Measurements from ENCODE around the gene B3GALT6. TPM values are rescaled to one million over a fixed set of nuclear protein-coding genes. Genes with fewer than 3 reads are reported as not detected.

B3GALT6 gene
- total RNA-seq, 1 donor from 2014 or later: 31.9 TPM

DNA sequence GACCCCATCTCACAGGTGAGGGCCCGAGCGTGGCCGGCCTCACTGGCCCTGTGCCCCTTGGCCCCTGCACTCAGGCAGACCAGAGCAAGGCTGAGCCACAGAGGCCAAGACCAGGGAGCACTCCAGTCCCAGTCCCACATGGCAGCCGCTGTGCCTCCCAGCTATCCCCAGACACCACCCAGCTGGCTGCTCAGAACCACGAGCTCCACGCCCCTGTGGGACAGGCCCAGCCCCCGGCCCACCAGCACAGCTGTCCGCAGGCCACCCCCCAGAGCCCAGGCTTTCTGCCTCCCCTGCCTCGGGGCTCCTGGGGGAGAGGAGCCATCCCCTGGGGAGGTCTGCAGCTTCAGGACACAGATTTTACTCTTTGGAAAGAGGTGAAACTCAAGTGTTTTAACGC, 23.6 kb downstream of the B3GALT6 start:
- Mint-ChIP-seq H3K27me3 (no peaks in the 10 kb centered on the region), H3K36me3 (ENCODE audit: insufficient read depth) (peaks cover 22% of the 10 kb centered on the region), H3K4me3 (ENCODE audit: low read depth) (no peak overlapping the region), H3K27ac (no peak overlapping the region), H3K9me3 (ENCODE audit: low read depth) (no peaks in the 10 kb centered on the region), H3K4me1 (ENCODE audit: low read depth) (no peaks in the 10 kb centered on the region)
- TF ChIP-seq, protein P1, sequence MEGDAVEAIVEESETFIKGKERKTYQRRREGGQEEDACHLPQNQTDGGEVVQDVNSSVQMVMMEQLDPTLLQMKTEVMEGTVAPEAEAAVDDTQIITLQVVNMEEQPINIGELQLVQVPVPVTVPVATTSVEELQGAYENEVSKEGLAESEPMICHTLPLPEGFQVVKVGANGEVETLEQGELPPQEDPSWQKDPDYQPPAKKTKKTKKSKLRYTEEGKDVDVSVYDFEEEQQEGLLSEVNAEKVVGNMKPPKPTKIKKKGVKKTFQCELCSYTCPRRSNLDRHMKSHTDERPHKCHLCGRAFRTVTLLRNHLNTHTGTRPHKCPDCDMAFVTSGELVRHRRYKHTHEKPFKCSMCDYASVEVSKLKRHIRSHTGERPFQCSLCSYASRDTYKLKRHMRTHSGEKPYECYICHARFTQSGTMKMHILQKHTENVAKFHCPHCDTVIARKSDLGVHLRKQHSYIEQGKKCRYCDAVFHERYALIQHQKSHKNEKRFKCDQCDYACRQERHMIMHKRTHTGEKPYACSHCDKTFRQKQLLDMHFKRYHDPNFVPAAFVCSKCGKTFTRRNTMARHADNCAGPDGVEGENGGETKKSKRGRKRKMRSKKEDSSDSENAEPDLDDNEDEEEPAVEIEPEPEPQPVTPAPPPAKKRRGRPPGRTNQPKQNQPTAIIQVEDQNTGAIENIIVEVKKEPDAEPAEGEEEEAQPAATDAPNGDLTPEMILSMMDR (IDR thresholded peaks at IDR 0.05; ENCODE audit: unreplicated experiment): no peak
- no peak for DNase-seq (ENCODE audit: low spot score, unreplicated experiment)

DNA sequence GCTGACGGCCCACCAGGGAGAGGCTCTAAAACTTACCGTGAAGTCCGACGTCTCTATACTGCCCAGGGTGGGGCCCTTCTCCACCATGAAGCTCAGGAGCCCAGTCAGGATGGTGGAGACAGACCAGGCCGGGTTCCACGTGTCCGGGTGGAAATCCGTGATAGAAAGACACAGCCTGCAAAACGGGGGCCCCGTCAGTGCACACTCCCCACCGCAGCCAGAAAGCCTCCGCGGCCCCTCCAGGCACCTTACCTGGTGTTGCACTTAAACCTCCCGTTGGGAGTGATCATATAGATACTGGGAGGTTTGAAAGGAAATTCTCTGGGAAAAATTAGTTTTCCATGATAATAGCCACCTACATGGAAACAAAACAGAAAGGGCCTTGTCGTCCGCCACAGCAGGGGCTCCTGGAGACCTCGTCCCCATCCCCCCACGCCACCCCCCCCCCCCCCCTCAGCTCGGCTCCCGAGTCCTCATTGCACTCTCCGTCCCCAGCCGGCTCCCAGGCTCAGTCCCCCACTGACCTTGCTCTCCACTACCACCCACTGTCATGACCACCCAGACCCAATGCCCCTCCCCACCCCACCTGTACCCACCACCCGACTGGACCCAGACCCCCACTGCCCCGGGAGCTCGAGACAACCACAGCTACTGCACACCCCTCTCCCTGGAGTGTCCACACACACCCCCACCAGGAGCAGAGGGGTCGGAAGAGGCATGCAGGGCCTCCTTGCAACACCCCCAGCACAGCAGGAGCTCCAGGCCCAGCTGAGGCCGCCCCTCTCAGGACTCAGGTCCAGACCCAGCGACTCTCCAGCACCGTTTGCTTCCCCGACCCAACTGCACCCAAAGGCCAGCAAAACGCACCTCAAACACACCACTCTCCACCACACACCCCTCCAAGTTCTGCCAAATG, 25.2 kb downstream of the B3GALT6 start:
- H3K36me3 Mint-ChIP-seq (ENCODE audit: insufficient read depth): peaks cover 27% of the 10 kb centered on the region
- DNase-seq (ENCODE audit: low spot score, unreplicated experiment): no peak
- H3K27me3 Mint-ChIP-seq: no peaks in the 10 kb centered on the region
- no peaks in the 10 kb centered on the region for H3K9me3 Mint-ChIP-seq (ENCODE audit: low read depth)
- H3K4me1 Mint-ChIP-seq (ENCODE audit: low read depth): no peaks in the 10 kb centered on the region
- TF ChIP-seq, protein P1 (IDR thresholded peaks at IDR 0.05; ENCODE audit: unreplicated experiment): no peak
- H3K4me3 Mint-ChIP-seq (ENCODE audit: low read depth): no peak overlapping the region
- H3K27ac Mint-ChIP-seq: peak overlapping the region; percentile 56

- DNase-seq (ENCODE audit: low spot score, unreplicated experiment): no peak
- Mint-ChIP-seq H3K27ac (no peak overlapping the region), H3K27me3 (no peaks in the 10 kb centered on the region), H3K36me3 (ENCODE audit: insufficient read depth) (peaks cover 22% of the 10 kb centered on the region), H3K4me1 (ENCODE audit: low read depth) (no peaks in the 10 kb centered on the region), H3K4me3 (ENCODE audit: low read depth) (no peak overlapping the region), H3K9me3 (ENCODE audit: low read depth) (no peaks in the 10 kb centered on the region)
- TF ChIP-seq, protein P1 (IDR thresholded peaks at IDR 0.05; ENCODE audit: unreplicated experiment): no peak
These were observed 27.1 kb downstream of the B3GALT6 start for GRCh38 chr1:1259119-1259488.

- TF ChIP-seq, protein P1 (IDR thresholded peaks at IDR 0.05; ENCODE audit: unreplicated experiment): no peak
- H3K36me3 Mint-ChIP-seq (ENCODE audit: insufficient read depth): peaks cover 22% of the 10 kb centered on the region
- H3K4me1 Mint-ChIP-seq (ENCODE audit: low read depth): no peaks in the 10 kb centered on the region
- DNase-seq (ENCODE audit: low spot score, unreplicated experiment): no peak
- no peaks in the 10 kb centered on the region for H3K27me3 Mint-ChIP-seq
- peak overlapping the region; percentile 43 for H3K27ac Mint-ChIP-seq
- H3K9me3 Mint-ChIP-seq (ENCODE audit: low read depth): no peaks in the 10 kb centered on the region
- H3K4me3 Mint-ChIP-seq (ENCODE audit: low read depth): no peak overlapping the region
These were observed 27.5 kb downstream of the B3GALT6 start for GRCh38 chr1:1259540-1259939.

DNA sequence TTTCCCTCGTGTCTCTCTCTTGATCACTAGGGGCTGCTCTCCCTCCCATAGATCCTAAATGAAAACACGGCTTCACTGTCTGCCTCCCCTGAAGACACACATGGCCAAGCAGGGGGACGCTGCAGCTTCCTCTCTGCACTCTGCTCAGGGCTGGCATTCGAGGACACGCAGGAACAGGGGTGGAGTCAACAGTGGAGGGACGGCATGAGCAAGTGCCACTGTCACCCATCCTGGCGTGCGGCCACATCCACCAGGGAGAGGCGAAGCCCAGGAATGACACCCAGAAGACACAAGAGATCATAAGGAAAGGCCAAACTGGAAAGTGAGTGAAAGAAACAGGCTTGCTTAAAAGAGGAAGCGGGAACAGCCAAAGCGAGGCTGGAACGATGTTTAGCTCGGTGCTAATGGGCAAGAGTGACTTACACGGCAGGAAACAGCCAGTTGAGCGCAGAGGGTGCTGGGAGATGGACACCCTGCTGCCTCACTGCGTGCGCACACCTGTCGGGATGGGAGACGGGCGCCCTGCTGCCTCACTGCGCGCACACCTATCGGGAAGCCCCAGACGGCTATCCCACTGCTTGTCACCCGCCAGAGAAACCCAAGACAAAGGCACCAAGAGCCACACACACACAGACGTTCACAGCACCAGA, 28.0 kb downstream of the B3GALT6 start:
- H3K27ac Mint-ChIP-seq: peak overlapping the region; percentile 43
- no peaks in the 10 kb centered on the region for H3K9me3 Mint-ChIP-seq (ENCODE audit: low read depth)
- no peaks in the 10 kb centered on the region for H3K4me1 Mint-ChIP-seq (ENCODE audit: low read depth)
- H3K36me3 Mint-ChIP-seq (ENCODE audit: insufficient read depth): peaks cover 22% of the 10 kb centered on the region
- H3K4me3 Mint-ChIP-seq (ENCODE audit: low read depth): no peak overlapping the region
- DNase-seq (ENCODE audit: low spot score, unreplicated experiment): no peak
- H3K27me3 Mint-ChIP-seq: no peaks in the 10 kb centered on the region
- TF ChIP-seq, protein P1 (IDR thresholded peaks at IDR 0.05; ENCODE audit: unreplicated experiment): no peak
